CD1c-positive myeloid dendritic cell (primary cell): ENCODE measurements around the gene CLN5.
"Not testable (repeated sequence)": the region's sequence is repeated elsewhere in the genome, so short reads cannot be mapped to it uniquely, and the experiment has no call there.

ENCODE experiments used
- DNase-seq: peaks from one replicate; pipeline ENCODE4 v3.0.0-alpha.2; 2016; ENCODE audit errors: extremely low spot score

The CLN5 gene

DNA sequence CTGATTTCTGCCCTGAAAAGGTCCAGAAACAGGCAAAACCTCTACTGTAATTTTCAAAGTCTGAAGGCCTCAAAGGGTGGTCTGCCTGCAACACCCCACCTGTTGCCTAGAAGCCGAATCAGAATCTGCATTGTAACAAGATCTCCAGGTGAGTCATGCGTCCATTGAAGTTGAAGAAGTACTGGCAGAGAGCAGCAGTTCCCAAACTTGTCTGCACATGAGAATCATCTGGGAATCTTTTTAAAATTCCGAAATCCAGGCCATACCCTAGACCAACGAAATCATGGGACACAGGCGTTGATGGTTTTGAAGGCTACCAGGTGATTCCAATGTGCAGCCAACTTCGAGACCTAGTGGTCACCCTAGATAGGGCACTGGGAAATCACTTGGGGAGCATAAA is 16.0 kb upstream of the CLN5 start:
- no peak for DNase-seq

DNA sequence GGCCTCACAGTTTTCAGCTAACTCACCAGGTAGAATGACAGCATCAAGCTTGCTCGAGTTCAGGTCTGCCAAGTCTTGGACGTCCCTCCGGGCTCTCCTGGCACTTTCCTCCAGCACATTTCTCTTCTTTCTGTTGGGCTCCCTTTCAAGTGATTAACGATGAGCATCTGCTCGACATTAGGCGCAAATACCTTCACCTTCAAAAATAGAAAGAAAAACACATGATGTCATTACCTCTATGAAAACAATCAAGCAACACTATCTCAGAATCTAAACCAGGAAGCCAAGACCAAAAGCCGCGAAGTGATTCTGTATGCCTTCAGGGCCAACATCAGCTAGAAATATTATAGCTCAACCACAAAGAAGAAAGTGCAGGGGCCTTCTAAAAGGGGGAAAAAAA is 15.4 kb upstream of the CLN5 start:
- no peak for DNase-seq

DNA sequence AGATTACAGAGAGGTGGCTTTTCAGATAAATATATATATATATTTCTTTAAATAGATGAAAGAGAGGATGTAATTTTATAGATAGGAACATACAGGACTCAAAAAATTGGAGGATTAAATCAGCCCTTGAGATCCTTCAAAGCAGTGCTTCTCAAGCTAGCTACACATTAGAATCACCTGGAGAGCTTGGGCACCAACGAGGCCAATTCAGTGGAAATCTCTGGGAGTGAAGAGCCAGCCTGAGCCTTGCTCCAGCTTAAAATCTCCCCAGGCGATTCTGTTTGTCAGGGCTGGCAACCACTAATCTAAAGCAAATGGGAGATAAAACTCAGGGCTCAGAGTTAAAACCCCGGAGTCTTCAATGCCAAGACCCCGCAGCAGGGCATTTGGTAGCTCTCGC is 15.0 kb upstream of the CLN5 start:
- no peak for DNase-seq

DNA sequence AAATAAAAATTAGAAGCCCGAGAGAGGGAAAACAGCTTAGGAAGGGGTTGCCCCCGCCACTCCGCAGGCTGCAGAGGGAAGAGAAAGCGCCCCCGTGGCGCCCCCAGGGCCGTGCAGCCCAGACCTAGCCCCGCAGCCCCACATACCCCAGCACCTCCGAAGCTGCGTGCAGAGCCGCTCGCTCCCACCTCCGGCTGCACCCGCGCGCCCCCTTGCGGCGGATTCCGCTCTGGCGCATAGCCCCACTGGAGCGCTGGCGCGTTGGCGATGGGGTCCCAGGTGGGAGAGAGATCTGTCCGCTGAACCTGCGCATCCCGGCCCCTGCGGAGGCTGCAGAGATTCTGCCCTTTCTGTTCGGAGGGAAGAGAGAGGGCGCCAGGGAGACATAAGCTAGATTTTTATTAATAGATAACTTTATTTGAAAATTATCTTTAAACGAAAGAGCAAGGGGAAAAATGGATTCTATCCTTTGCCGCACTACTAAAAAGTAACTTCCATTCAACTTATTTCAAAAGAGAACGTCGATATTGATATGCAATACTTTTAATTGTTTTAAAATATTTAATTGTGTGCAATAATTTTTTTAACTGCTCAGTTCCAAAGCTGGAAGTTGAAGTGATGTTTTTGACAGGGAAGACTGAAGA is 11.7 kb upstream of the CLN5 start:
- DNase-seq = peak; percentile 87

DNA sequence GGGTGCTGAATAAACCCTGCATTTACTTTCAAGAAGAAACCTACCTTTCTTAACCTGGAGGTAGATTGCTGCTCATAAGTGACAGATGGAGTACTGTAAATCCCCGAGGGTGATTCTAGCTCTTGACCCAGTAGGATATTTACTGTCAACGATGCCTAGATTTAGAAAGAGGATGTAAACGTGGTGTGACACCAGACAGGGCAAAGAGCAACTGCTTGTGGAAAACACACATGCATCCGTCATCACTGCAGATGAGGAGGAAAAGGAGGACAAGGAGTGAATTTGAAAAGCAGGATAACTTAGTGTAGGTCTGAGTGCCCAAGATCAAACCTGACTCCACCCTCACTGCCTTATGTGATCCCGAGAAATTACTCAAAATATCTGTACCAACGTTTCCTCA is 9.8 kb upstream of the CLN5 start:
- peak; percentile 5 for DNase-seq

DNA sequence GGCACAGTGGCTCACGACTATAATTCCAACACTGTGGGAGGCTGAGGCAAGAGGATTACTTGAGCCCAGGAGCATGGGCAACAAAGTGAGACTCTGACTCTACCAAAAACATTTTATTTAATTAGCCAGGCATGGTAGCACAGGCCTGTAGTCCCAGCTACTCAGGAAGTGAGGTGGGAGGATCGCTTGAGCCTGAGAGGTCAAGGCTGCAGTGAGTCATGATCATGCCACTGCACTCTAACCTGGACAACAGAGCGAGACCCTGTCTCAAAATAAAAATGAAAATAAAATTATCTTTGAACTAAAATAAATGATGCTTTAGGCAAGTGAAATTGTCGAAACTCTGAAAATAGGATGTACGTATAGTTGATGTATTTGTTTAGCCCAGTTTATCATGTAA is 8.2 kb upstream of the CLN5 start:
- no peak for DNase-seq

DNA sequence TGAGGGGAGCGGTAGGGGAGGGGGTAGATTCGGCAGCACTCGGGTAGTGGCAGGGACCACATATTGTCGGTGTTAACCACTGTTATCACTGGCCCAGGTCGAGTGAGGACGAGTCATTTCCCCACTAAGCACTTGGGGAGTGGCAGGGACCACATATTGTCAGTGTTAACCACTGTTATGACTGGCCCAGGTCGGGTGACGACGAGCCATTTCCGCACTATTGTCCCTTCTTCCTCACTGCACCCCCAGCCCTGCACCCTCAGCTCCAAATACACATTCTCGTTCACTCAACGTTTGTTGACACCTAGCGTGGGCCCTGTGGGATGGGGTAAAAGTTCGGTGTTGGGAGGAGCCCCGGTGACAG is 467 bp upstream of the CLN5 start:
- peak; percentile 54 for DNase-seq

DNA sequence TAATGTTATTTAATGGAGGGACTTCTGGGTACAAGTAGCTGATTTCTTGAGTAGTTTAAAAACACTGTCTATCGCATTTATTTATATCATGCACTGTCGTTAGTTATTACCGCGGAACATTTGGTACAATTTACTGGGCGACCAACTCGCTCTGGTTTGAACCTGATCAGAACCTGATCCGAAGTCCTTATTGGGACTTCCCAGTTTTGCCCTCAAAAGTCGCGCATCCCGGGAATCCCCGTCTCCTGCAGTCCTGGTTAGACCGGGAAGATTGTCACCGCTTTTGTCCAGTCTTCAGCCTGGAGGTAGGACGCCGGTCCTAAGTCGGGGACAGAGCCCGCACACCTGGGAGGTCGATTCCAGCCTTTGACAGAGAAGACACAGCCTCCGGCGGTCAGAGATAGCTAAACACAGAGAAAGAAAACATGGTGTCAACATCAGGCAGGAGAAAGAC is 694 bp downstream of the CLN5 start:
- DNase-seq = peak; percentile 37

DNA sequence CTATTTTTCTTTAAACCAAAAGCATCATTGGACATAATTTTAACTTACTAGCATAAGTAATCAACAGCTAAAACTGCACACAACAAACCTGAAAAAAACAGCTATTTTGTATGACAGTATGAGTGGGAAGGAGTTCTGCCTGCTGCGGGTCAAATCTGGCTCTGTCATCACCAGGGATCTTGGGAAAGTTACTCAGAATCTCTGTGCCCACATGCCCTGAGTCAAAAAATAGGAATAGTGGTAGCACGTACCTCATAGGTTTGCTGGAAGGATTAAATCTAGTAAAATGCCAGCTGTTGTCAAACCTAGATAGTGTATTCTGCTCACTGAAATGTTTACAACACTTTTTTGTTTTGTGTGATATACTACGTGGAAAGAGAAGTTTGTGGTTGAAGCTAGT is 1.1 kb downstream of the CLN5 start:
- peak; percentile 65 for DNase-seq

DNA sequence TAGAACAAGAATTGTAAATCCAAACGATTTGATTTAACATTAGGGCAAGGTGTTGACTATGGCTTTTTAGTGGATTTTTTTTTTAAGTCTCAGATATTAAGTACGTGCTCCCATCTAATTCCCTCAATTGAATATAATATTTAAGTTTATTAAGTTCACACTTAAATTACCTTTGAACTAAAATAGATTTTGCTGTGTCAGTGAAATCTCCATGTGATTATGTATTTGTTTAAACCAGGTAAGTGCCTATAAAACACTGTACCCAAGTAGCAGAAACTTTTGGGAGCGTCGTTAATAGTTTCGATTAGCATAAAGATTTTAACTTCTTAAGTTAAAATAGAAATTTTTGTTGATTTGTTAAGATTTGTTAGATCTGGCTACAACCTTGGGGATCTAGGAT is 1.6 kb downstream of the CLN5 start:
- no peak for DNase-seq

DNA sequence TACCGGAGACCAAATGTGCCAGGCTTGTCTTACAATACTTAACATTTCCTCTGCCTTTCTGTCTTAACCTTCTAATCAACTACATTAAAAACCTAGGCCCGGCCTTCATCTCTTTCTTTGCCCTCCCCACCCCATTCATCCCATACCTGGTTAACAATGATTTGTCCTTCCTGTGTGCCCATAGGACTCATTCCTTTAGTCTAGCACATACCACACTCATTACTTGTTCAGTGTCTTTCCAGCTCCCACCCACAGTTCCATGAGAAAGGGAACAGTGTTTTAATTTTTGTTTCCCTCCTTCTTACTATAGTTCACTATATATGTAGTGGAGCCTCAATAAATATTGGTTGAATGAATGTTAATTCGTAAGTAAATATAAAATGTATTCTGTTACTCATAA is 2.4 kb downstream of the CLN5 start:
- DNase-seq = no peak

DNA sequence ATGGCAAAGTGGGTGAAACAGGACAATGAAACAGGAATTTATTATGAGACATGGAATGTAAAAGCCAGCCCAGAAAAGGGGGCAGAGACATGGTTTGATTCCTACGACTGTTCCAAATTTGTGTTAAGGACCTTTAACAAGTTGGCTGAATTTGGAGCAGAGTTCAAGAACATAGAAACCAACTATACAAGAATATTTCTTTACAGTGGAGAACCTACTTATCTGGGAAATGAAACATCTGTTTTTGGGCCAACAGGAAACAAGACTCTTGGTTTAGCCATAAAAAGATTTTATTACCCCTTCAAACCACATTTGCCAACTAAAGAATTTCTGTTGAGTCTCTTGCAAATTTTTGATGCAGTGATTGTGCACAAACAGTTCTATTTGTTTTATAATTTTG is 8.6 kb downstream of the CLN5 start:
- DNase-seq = no peak

DNA sequence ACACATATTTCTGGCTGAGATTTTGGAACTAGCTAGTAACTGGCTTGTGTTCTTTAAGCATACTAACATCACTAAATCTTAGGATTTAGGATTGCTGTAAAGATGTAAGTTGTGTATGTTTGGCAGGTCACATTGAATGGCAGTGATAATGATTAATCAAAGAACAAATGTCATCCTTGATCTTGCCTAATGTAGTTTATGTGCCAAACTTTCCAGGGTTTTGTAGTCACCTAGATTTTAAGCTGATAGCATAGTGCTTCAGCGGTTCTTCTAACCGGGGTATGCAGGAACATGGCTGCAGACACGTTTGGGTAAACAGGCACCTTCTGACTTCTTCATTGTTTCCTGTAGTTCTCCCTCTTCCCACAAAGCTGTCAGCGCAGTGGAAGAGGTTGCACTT is 9.7 kb downstream of the CLN5 start:
- DNase-seq = no peak

DNA sequence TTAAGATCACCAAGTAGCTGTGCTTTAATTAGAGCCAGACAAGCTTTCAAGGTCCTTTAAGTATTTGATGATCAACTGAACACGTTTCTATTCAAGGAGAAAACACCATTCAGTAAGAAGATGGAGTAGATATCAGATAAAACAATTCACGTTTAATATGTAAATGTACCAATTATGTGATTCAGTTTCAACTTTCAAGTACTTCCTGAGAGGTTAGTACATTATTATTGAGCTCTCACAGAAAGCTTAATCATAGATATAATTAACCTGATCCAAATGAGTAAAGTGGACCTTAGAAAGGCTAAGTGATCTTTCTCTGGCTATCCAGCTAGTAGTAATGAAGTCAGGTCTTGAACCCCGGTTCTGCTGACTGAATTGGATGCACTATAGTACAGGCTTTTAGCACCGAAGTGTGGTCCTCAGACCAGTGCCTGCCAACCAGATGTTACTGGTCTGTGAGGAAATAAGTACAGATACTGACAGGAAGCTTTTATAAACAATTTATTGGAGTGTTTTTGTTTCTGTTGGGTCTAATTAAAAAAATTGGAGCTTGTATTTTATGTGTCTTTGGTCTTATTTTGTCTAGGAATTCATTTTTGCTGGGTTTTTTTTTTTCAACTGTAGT is 10.2 kb downstream of the CLN5 start:
- no peak for DNase-seq

DNA sequence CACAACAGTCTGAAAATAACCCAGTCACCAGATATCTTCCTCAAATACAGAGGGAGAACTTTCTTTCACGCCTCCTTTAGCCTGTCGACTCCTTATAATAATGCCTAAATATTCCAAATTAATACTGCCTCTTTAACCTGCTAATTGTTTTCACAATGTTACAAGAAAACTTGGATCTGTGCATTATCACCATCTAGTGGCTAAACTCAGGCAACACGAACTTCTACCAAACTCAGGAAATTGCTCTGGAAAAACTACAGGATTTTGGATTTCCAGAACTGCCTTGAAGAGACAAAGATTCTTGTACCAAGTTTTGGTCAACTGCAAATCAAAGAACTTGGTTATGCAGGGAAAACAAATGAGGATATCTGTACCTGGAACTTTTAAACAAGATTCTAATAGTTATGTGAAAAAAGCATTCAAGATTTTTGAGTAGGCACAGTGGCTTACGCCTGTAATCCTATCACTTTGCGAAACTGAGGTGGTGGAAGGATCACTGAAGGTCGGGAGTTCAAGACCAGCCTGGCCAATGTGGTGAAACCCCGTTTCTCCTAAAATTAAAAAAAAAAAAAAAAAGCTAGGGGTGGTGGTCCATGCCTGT is 10.8 kb downstream of the CLN5 start:
- DNase-seq = peak; percentile 33

DNA sequence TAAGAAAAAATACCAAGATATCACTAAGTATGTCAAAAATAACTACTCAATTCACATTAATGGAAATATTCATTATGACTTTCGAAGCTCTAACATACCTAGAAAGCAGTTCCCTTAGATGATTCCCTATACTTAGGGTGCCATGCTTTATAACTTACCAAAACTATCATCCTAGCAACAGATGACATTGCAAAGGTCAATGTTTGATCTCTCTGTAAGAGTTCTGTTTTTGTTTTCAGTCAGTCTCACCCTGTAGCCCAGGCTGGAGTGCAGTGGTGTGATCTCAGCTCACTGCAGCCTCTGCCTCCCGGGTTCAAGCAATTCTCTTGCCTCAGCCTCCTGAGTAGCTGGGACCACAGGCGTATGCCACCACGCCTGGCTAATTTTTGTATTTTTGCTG is 16.5 kb downstream of the CLN5 start:
- not testable (repeated sequence) for DNase-seq

DNA sequence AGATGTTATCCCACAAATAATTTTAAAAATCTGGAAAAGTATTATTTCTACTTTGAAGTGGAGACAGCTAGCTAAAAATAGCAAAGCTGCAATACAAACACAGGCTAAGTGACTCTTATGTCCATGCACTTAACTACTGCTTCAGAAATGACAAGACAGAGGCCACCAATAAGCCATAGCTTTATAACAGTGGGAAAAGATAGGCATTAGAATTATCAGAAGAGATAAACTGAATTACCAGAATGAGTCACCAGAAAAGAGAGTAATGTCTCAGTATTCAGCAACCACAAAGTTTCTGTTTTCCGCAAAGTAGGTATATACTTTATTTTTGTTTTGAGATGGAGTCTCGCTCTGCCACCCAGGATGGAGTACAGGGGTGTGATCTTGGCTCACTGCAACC is 17.1 kb downstream of the CLN5 start:
- DNase-seq = no peak

DNA sequence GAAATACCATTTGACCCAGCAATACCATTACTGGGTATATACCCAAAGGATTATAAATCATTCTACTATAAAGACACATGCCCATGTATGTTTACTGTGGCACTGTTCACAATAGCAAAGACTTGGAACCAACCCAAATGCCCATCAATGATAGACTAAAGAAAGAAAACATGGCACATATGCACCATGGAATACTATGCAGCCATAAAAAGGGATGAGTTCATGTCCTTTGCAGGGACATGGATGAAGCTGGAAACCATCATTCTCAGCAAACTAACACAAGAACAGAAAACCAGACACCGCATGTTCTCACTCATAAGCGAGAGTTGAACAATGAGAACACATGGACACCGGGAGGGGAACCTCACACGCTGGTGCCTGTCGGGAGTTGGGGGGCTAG is 17.8 kb downstream of the CLN5 start:
- not testable (repeated sequence) for DNase-seq

DNA sequence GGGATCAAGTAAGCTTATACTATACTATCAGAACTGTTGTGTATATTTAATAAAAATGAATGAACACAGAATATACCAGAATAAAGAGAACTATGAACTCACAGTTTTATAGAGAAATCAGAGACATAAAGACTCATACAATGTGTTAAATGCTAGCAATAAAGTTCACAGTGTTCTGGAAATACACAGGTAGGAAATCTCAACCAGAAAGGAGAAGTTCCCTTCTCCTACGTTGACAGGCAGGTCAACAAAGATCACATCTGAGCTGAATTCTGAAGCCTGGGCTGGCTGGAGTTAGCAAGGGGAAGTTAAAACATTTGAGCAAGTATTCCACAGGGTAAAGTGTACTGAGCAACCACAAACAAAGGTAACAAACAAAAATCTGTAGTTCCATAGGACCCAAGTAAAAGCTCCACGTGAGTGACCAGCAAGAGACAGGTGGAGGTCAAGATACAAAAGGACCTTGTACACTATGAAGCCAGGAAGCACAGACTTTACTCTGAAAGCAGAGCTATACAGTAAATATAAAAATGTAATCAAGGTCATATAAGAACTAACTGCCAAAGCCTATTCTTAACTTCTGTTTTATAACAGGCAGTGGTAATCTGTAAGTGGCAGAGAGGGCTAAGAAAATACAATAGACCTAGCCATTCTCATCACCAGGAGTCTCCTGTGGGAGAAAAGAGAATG is 22.1 kb downstream of the CLN5 start:
- no peak for DNase-seq

DNA sequence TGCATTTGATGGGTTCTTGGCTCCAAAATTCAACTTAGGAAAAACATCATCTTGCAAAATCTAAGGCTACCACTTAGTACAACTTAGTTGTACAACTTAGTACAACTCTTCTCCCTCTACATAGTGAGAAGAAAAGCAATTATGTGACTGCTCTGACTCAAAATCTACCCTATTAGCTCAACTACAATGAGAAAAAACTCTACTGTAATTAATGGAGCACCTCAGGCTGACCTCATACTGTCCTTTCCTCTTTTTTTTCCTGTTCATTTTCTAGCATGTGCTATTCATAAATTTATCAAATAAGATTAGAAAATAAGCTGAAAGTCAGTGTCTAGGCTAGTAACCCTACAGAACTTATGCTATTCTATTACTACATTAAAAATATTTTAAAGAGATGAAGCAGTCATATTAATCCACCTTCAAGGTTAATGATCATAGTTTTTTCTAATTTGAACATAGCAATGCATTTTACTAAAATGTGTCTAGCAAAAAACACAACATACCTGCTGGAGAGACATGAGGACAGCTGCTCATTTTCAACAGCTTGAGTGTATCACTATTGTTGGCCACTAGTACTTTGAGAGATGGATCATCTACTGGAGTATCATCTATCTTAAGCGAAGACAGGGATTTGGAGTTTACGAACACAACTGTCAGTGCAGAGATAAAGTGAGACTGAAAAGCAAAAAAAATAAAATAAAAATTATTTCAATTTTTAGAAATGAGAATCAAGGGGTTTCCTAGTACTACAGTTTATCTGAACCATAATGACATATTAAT is 23.2 kb downstream of the CLN5 start:
- DNase-seq = no peak

DNA sequence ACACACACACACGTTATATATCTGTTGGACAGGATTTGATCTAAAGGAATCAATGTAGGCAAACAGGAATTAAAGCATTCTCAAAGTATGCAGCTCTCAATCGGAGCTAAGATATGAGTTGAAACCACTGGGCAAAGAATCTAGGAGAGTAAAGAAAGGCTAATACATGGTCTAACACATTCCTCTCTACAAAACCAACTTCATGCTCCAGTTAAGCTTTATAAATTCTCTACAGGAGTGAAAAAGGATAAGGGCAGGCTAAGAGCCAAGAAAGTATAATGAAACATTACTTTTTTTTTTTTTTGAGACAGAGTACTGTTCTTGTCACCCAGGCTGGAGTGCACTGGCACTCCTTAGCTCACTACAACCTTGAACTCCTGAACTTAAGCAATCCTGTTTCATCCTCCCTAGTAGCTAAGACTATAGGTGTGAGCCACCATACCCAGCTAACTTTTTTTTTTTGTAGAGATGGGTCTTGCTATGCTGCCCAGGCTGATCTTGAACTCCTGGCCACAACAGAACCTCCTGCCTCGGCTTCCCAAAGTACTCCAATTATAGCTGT is 24.5 kb downstream of the CLN5 start:
- no peak for DNase-seq
